PC-9 (cell line): Measurements from ENCODE around the gene TFCP2L1. TPM values are rescaled to one million over a fixed set of nuclear protein-coding genes. Genes with fewer than 3 reads are reported as not detected.
"Not testable (repeated sequence)": the region's sequence is repeated elsewhere in the genome, so short reads cannot be mapped to it uniquely, and the experiment has no call there.

ENCODE experiments used
- BruUV-seq: library from RNA; stranded (reverse); fragments of 400-500 nt; replicated peaks from 2 replicates; lab custom pipeline; 2021; lab: Mats Ljungman, UMichigan
- CTCF ChIA-PET: fragments of 300-600 bp; sonication (Branson Sonifier 250); formaldehyde crosslinking; loops from one replicate; lab custom pipeline; 2022; ENCODE audit warnings: antibody characterized with exemption; lab: Charles Lee
- POLR2A ChIA-PET: fragments of 300-600 bp; sonication (Branson Sonifier 250); formaldehyde crosslinking; loops from one replicate; lab custom pipeline; 2022; ENCODE audit warnings: antibody characterized with exemption; ENCODE audit not compliant: unreplicated experiment; lab: Charles Lee
- DNase-seq, 2 experiments: peaks; one replicate each; pipeline versions ENCODE4 v3.0.0 to v3.0.0-alpha.2; 2015 to 2022; ENCODE audit warnings: mixed read lengths in 1 of 2
- H2AFZ ChIP-seq: fragments of 200-600 bp; sonication (generic); 2 replicates; pipeline ENCODE4 v1.8.1; 2017; ENCODE audit warnings: antibody characterized with exemption
- H3F3A ChIP-seq: fragments of 200-600 bp; sonication (generic); 2 replicates; pipeline ENCODE4 v1.8.1; 2017; ENCODE audit warnings: antibody characterized with exemption, mild to moderate bottlenecking, low read depth; ENCODE audit not compliant: insufficient read depth
- H3K27ac ChIP-seq: fragments of 200-600 bp; sonication (generic); 2 replicates; pipeline ENCODE4 v1.6.1; 2016; ENCODE audit warnings: mixed run types
- H3K27me3 ChIP-seq: fragments of 200-600 bp; sonication (generic); 2 replicates; pipeline ENCODE4 v1.6.1; 2016; ENCODE audit warnings: low read depth, mixed run types; ENCODE audit not compliant: insufficient read depth
- H3K36me3 ChIP-seq: fragments of 200-600 bp; sonication (generic); 2 replicates; pipeline ENCODE4 v1.6.1; 2016; ENCODE audit warnings: low read depth, mixed run types
- H3K4me1 ChIP-seq: fragments of 200-600 bp; sonication (generic); replicated peaks from 2 replicates; pipeline ENCODE4 v1.6.1; 2016; ENCODE audit warnings: mixed run types; ENCODE audit not compliant: insufficient read depth
- H3K4me2 ChIP-seq: fragments of 200-600 bp; sonication (generic); 2 replicates; pipeline ENCODE4 v1.6.1; 2017; ENCODE audit warnings: mixed run types
- H3K4me3 ChIP-seq: fragments of 200-600 bp; sonication (generic); 2 replicates; pipeline ENCODE4 v1.6.1; 2016; ENCODE audit warnings: mixed run types
- H3K79me2 ChIP-seq: fragments of 200-600 bp; sonication (generic); 2 replicates; pipeline ENCODE4 v1.6.1; 2017; ENCODE audit warnings: low read depth, mixed run types
- H3K9me2 ChIP-seq: fragments of 200-600 bp; sonication (generic); 2 replicates; pipeline ENCODE4 v1.8.1; 2017; ENCODE audit warnings: mild to moderate bottlenecking; ENCODE audit not compliant: insufficient read depth
- H3K9me3 ChIP-seq: fragments of 200-600 bp; sonication (generic); 2 replicates; pipeline ENCODE4 v1.8.1; 2016; ENCODE audit warnings: low read depth; ENCODE audit not compliant: insufficient read depth
- H4K20me1 ChIP-seq: fragments of 200-600 bp; sonication (generic); 2 replicates; pipeline ENCODE4 v1.8.1; 2017; ENCODE audit not compliant: insufficient read depth
- CTCF ChIP-seq: fragments of 200-600 bp; sonication (generic); conservative IDR thresholded peaks from 2 replicates; pipeline ENCODE4 v1.6.1; 2017; ENCODE audit warnings: mixed run types, antibody characterized with exemption, mild to moderate bottlenecking, moderate library complexity
- EZH2 ChIP-seq: fragments of 200-600 bp; sonication (generic); IDR thresholded peaks from 2 replicates; pipeline ENCODE4 v1.8.0; 2017; ENCODE audit warnings: antibody characterized with exemption, low read depth
- intact Hi-C: fragments of 100-400 bp; cut with micrococcal nuclease; formaldehyde crosslinking; loops from one replicate; pipeline ENCODE4 v1.10.0; 2022; ENCODE audit not compliant: unreplicated experiment
- total RNA-seq: library from RNA; stranded (reverse); gene quantifications from 2 replicates; pipeline ENCODE4 v1.2.3, GENCODE V29; 2021

Gene TFCP2L1
- total RNA-seq, 1 experiment from 2014 or later, result 4.6 TPM

GRCh38 chr2:121231385-121232000, 53.5 kb downstream of the TFCP2L1 start:
- Histone ChIP-seq H2AFZ (no peak overlapping the region), H3K27me3 (no peaks in the 10 kb centered on the region), H3F3A (no peaks in the 10 kb centered on the region), H3K9me2 (no peaks in the 10 kb centered on the region), H3K4me1 (no peaks in the 10 kb centered on the region), H3K4me3 (no peak overlapping the region), H3K36me3 (no peaks in the 10 kb centered on the region), H3K79me2 (no peaks in the 10 kb centered on the region), H3K9me3 (no peaks in the 10 kb centered on the region), H3K27ac (no peak overlapping the region), H4K20me1 (no peaks in the 10 kb centered on the region), H3K4me2 (no peak overlapping the region)
- TF ChIP-seq CTCF, result no peak
- TF ChIP-seq EZH2, result no peak
- no TSS peak for BruUV-seq
- CTCF ChIA-PET, result no interaction called here
- POLR2A ChIA-PET, result no interaction called here
- DNase-seq, result no peak
- intact Hi-C loops, result no loop called here

GRCh38 chr2:121228521-121228920, 56.5 kb downstream of the TFCP2L1 start:
- intact Hi-C loops, result no loop called here
- POLR2A ChIA-PET, result interaction anchor here (0.6 kb wide), 1 partner anchor 889 kb away, joined by 12 read pairs; no protein-coding TSS in a partner anchor
- Histone ChIP-seq H3K4me2 (no peak overlapping the region), H3K9me2 (no peaks in the 10 kb centered on the region), H3K79me2 (no peaks in the 10 kb centered on the region), H3F3A (no peaks in the 10 kb centered on the region), H3K36me3 (no peaks in the 10 kb centered on the region), H3K27ac (no peak overlapping the region), H3K9me3 (no peaks in the 10 kb centered on the region), H2AFZ (no peak overlapping the region), H3K4me3 (no peak overlapping the region), H4K20me1 (no peaks in the 10 kb centered on the region), H3K4me1 (no peaks in the 10 kb centered on the region), H3K27me3 (no peaks in the 10 kb centered on the region)
- no peak for DNase-seq
- BruUV-seq, result no TSS peak
- CTCF ChIA-PET, result no interaction called here
- TF ChIP-seq CTCF (no peak), EZH2 (no peak)

GRCh38 chr2:121227381-121228144, 57.4 kb downstream of the TFCP2L1 start:
- POLR2A ChIA-PET, CTCF ChIA-PET: not testable (repeated sequence)

DNA sequence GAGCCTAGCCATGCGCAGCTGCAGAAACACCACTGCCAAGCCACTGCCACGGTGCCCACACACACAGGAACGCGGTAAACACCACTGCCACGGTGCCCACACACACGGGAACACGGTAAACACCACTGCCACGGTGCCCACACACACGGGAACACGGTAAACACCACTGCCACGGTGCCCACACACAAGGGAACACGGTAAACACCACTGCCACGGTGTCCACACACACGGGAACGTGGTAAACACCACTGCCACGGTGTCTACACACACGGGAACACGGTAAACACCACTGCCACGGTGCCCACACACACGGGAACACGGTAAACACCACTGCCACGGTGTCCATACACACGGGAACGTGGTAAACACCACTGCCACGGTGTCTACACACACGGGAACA, 59.3 kb downstream of the TFCP2L1 start:
- BruUV-seq, H3K27me3 ChIP-seq, CTCF ChIA-PET, H3K36me3 ChIP-seq, H3K9me2 ChIP-seq, H3K4me2 ChIP-seq, H3K27ac ChIP-seq, H3K4me3 ChIP-seq, DNase-seq, H3F3A ChIP-seq, H2AFZ ChIP-seq, POLR2A ChIA-PET, H3K9me3 ChIP-seq, H4K20me1 ChIP-seq, H3K79me2 ChIP-seq, intact Hi-C loops, H3K4me1 ChIP-seq: not testable (repeated sequence)

More at GRCh38 chr2:121227381-121228144, 57.4 kb downstream of the TFCP2L1 start:
- H2AFZ ChIP-seq, H3K27ac ChIP-seq, H3F3A ChIP-seq, H3K79me2 ChIP-seq, intact Hi-C loops, H3K4me3 ChIP-seq, H4K20me1 ChIP-seq, BruUV-seq, H3K9me2 ChIP-seq, H3K4me2 ChIP-seq, DNase-seq, H3K9me3 ChIP-seq, H3K36me3 ChIP-seq, H3K27me3 ChIP-seq, H3K4me1 ChIP-seq: not testable (repeated sequence)
